ENCODE measurements around the gene CELA1.

GRCh38 chr12:51323966-51324895 lies 22.2 kb downstream of the CELA1 start, which contains the start of gene BIN2:
- TF ChIP-seq SRF (IDR thresholded peaks at IDR 0.05; ENCODE audit: low read depth in 2 of 2, low read length in 2 of 2) (no peak), GABPA (IDR thresholded peaks at IDR 0.05; ENCODE audit: low read depth) (no peak), SREBF1 (IDR thresholded peaks at IDR 0.05; ENCODE audit: low read length) (no peak), POLR2AphosphoS5 (IDR thresholded peaks at IDR 0.05; ENCODE audit: low read length) (peak; percentile 61; the same call in 1 of the 2 replicates), BHLHE40 (IDR thresholded peaks at IDR 0.05; ENCODE audit: borderline replicate concordance in 1 of 2, low read depth in 2 of 2, low read length in 1 of 2) (peak; percentile 48 to 66; a peak in 3 of 4 replicates), MXI1 (IDR thresholded peaks at IDR 0.05; ENCODE audit: low read depth, low read length) (0 out of 2 replicates have a peak, but pooled peaks have one; percentile 27), CTCF (IDR thresholded peaks at IDR 0.05 in 2 of 3, conservative IDR thresholded peaks at IDR 0.05 in 1 of 3; ENCODE audit: control insufficient read depth in 2 of 3, extremely low read depth in 1 of 3, insufficient read depth in 1 of 3, low read depth in 3 of 3, low read length in 3 of 3) (no peak), RELA (IDR thresholded peaks at IDR 0.05; ENCODE audit: borderline replicate concordance, partially characterized antibody) (no peak), YY1 (IDR thresholded peaks at IDR 0.05; ENCODE audit: low read depth, low read length) (0 out of 2 replicates have a peak, but pooled peaks have one; percentile 28)
